IMR-90 (cell line): ENCODE measurements around the gene MGRN1. TPM values are rescaled to one million over a fixed set of nuclear protein-coding genes. Genes with fewer than 3 reads are reported as not detected.

Experiments used
- ATAC-seq: fragments of 200-7000 bp; cut with Tn5 transposase; 2 replicates; pipeline ENCODE4 v1.9.1; 2020; ENCODE audit warnings: low read depth, mild to moderate bottlenecking, moderate library complexity
- BruUV-seq: library from RNA; stranded (reverse); fragments of 400-500 nt; replicated peaks from 2 replicates; lab custom pipeline; 2021; lab: Mats Ljungman, UMichigan
- CTCF ChIA-PET: fragments of 300-600 bp; formaldehyde crosslinking; extraction: SDS; loops from one replicate; lab custom pipeline; 2021; ENCODE audit warnings: antibody characterized with exemption; lab: Yijun Ruan, JAX
- POLR2A ChIA-PET: fragments of 300-600 bp; sonication (Branson Sonifier 250); formaldehyde crosslinking; loops from one replicate; lab custom pipeline; 2022; ENCODE audit warnings: antibody characterized with exemption; ENCODE audit not compliant: unreplicated experiment; lab: Charles Lee
- DNase-seq: peaks from one replicate; pipeline ENCODE4 v3.0.0; 2013
- H2AFZ ChIP-seq: replicated peaks from 2 replicates; pipeline ENCODE3; 2013; ENCODE audit warnings: low read length, mild to moderate bottlenecking; ENCODE audit not compliant: poor library complexity
- H2AK5ac ChIP-seq: 2 replicates; pipeline ENCODE4 v1.6.1; 2013; ENCODE audit warnings: low read depth, low read length, inconsistent platforms
- H2AK9ac ChIP-seq: replicated peaks from 2 replicates; pipeline ENCODE3; 2013; ENCODE audit warnings: mild to moderate bottlenecking, low read depth, low read length, moderate library complexity; ENCODE audit not compliant: poor library complexity
- H2BK120ac ChIP-seq: 2 replicates; pipeline ENCODE4 v1.6.1; 2013; ENCODE audit warnings: low read depth, low read length, inconsistent platforms
- H2BK15ac ChIP-seq: 3 replicates; pipeline ENCODE4 v1.6.1; 2013; ENCODE audit warnings: low read depth, low read length, inconsistent platforms
- H2BK20ac ChIP-seq: 2 replicates; pipeline ENCODE4 v1.6.1; 2013; ENCODE audit warnings: low read depth, mild to moderate bottlenecking, inconsistent platforms, low read length, moderate library complexity
- H2BK5ac ChIP-seq: 2 replicates; pipeline ENCODE4 v1.6.1; 2013; ENCODE audit warnings: mild to moderate bottlenecking, low read depth, low read length, inconsistent platforms; ENCODE audit not compliant: poor library complexity, severe bottlenecking
- H3K14ac ChIP-seq: replicated peaks from 2 replicates; pipeline ENCODE4 v1.6.1; 2013; ENCODE audit warnings: low read depth, low read length, inconsistent platforms
- H3K18ac ChIP-seq: 2 replicates; pipeline ENCODE4 v1.6.1; 2013; ENCODE audit warnings: low read depth, low read length, control low read depth
- H3K23ac ChIP-seq: 2 replicates; pipeline ENCODE4 v1.6.1; 2013; ENCODE audit warnings: low read depth, low read length, inconsistent platforms
- H3K27ac ChIP-seq: 2 replicates; pipeline ENCODE4 v1.5.1; 2013; ENCODE audit warnings: mild to moderate bottlenecking, control low read depth, low read length; ENCODE audit not compliant: insufficient read depth
- H3K27me3 ChIP-seq: 2 replicates; pipeline ENCODE4 v1.6.1; 2013; ENCODE audit warnings: low read length; ENCODE audit not compliant: control insufficient read depth, insufficient read depth
- H3K36me3 ChIP-seq: 2 replicates; pipeline ENCODE4 v1.6.1; 2013; ENCODE audit warnings: low read length, mixed read lengths; ENCODE audit not compliant: control insufficient read depth, insufficient read depth
- H3K4ac ChIP-seq: 2 replicates; pipeline ENCODE4 v1.6.1; 2013; ENCODE audit warnings: low read depth, low read length, inconsistent platforms
- H3K4me1 ChIP-seq: 2 replicates; pipeline ENCODE4 v1.6.1; 2013; ENCODE audit warnings: low read length, mixed read lengths; ENCODE audit not compliant: control insufficient read depth, insufficient read depth
- H3K4me2 ChIP-seq: 2 replicates; pipeline ENCODE4 v1.6.1; 2013; ENCODE audit warnings: low read depth, mild to moderate bottlenecking, control low read depth, low read length, moderate library complexity
- H3K4me3 ChIP-seq: 2 replicates; pipeline ENCODE4 v1.5.1; 2013; ENCODE audit warnings: low read depth, mild to moderate bottlenecking, control low read depth, low read length, moderate library complexity; ENCODE audit not compliant: insufficient read depth
- H3K56ac ChIP-seq: 2 replicates; pipeline ENCODE4 v1.6.1; 2013; ENCODE audit warnings: low read length, inconsistent platforms; ENCODE audit not compliant: insufficient read depth; ENCODE audit errors: extremely low read depth
- H3K79me1 ChIP-seq, 2 experiments: 2 replicates each; pipeline ENCODE4 v1.6.1; 2013; ENCODE audit warnings: low read length in 2 of 2, inconsistent platforms in 1 of 2, low read depth in 1 of 2
- H3K9ac ChIP-seq: 2 replicates; pipeline ENCODE4 v1.6.1; 2013; ENCODE audit warnings: low read depth, low read length, control low read depth
- H3K9me1 ChIP-seq: 2 replicates; pipeline ENCODE4 v1.6.1; 2013; ENCODE audit warnings: low read length, inconsistent platforms; ENCODE audit not compliant: insufficient read depth
- H3K9me3 ChIP-seq: 2 replicates; pipeline ENCODE4 v1.6.1; 2013; ENCODE audit warnings: low read length; ENCODE audit not compliant: control insufficient read depth, insufficient read depth
- H4K20me1 ChIP-seq: 2 replicates; pipeline ENCODE4 v1.6.1; 2013; ENCODE audit warnings: low read length, inconsistent platforms; ENCODE audit not compliant: insufficient read depth
- H4K5ac ChIP-seq: 2 replicates; pipeline ENCODE4 v1.6.1; 2013; ENCODE audit warnings: mild to moderate bottlenecking, low read depth, low read length, control low read depth
- H4K8ac ChIP-seq, 2 experiments: 2 replicates each; pipeline ENCODE4 v1.6.1; 2013; ENCODE audit warnings: low read depth in 2 of 2, low read length in 2 of 2, control low read depth in 1 of 2, inconsistent platforms in 1 of 2
- H4K91ac ChIP-seq: 2 replicates; pipeline ENCODE4 v1.6.1; 2013; ENCODE audit warnings: low read depth, low read length, inconsistent platforms; ENCODE audit not compliant: insufficient read depth
- BHLHE40 ChIP-seq: fragments of 150-350 bp; IDR thresholded peaks from 2 replicates; pipeline ENCODE4 v1.6.1; 2016; ENCODE audit warnings: mild to moderate bottlenecking, low read depth, low read length
- CEBPB ChIP-seq: IDR thresholded peaks from 2 replicates; pipeline ENCODE4 v1.6.1; 2012; ENCODE audit warnings: low read depth, low read length, improper control_type of control experiment
- CHD1 ChIP-seq: IDR thresholded peaks from 2 replicates; pipeline ENCODE4 v1.6.1; 2012; ENCODE audit warnings: low read depth, low read length, improper control_type of control experiment
- CTCF ChIP-seq: conservative IDR thresholded peaks from 2 replicates; pipeline ENCODE4 v1.5.1; 2012; ENCODE audit warnings: mild to moderate bottlenecking, low read depth, low read length, improper control_type of control experiment
- FOS ChIP-seq: fragments of 150-350 bp; IDR thresholded peaks from 2 replicates; pipeline ENCODE4 v1.6.1; 2016; ENCODE audit warnings: low read depth, low read length
- MAFK ChIP-seq: IDR thresholded peaks from 2 replicates; pipeline ENCODE4 v1.6.1; 2012; ENCODE audit warnings: low read depth, low read length, improper control_type of control experiment
- MAZ ChIP-seq: IDR thresholded peaks from 2 replicates; pipeline ENCODE4 v1.6.1; 2012; ENCODE audit warnings: low read depth, mild to moderate bottlenecking, low read length, improper control_type of control experiment, moderate library complexity, borderline replicate concordance
- MXI1 ChIP-seq: IDR thresholded peaks from 2 replicates; pipeline ENCODE4 v1.6.1; 2012; ENCODE audit warnings: low read depth, mild to moderate bottlenecking, low read length, moderate library complexity, borderline replicate concordance
- NFE2L2 ChIP-seq: fragments of 150-350 bp; IDR thresholded peaks from 2 replicates; pipeline ENCODE4 v1.6.1; 2016; ENCODE audit warnings: low read depth, mild to moderate bottlenecking, low read length
- POLR2A ChIP-seq: IDR thresholded peaks from 2 replicates; pipeline ENCODE4 v1.6.1; 2012; ENCODE audit warnings: mild to moderate bottlenecking, low read depth, low read length
- RAD21 ChIP-seq: IDR thresholded peaks from 2 replicates; pipeline ENCODE4 v1.6.1; 2012; ENCODE audit warnings: low read length, improper control_type of control experiment
- RCOR1 ChIP-seq: IDR thresholded peaks from 2 replicates; pipeline ENCODE4 v1.6.1; 2012; ENCODE audit warnings: mild to moderate bottlenecking, low read length, improper control_type of control experiment; ENCODE audit not compliant: insufficient replicate concordance
- RFX5 ChIP-seq: IDR thresholded peaks from 2 replicates; pipeline ENCODE4 v1.8.0; 2012; ENCODE audit warnings: low read depth, mild to moderate bottlenecking, low read length, moderate library complexity
- SMC3 ChIP-seq: fragments of 150-350 bp; IDR thresholded peaks from 2 replicates; pipeline ENCODE4 v1.6.1; 2016; ENCODE audit warnings: low read depth, mild to moderate bottlenecking, antibody characterized with exemption, low read length, moderate library complexity
- USF2 ChIP-seq: fragments of 150-350 bp; IDR thresholded peaks from 2 replicates; pipeline ENCODE4 v1.6.1; 2017; ENCODE audit warnings: mild to moderate bottlenecking, antibody characterized with exemption, low read length, low read depth
- WGBS, 2 experiments: methylation state at CpG; one replicate each; pipeline versions ENCODE4 v1.1.5 to v1.1.7; 2013; ENCODE audit warnings: missing lambda C conversion rate in 2 of 2; ENCODE audit not compliant: insufficient read length in 1 of 2; ENCODE audit errors: extremely low coverage in 2 of 2; 5-methylcytosine and 5-hydroxymethylcytosine counted together
- dilution Hi-C: fragments of 300-500 bp; cut with HindIII; formaldehyde crosslinking; loops from one replicate; pipeline ENCODE4 v1.14.3; 2018; ENCODE audit warnings: low sequenced_read_pairs; ENCODE audit not compliant: unreplicated experiment
- in situ Hi-C: fragments of 300-500 bp; cut with MboI; formaldehyde crosslinking; loops from 3 replicates; pipeline ENCODE4 v1.14.3; 2019; ENCODE audit warnings: low sequenced_read_pairs, inconsistent platforms, mixed read lengths
- intact Hi-C: fragments of 100-400 bp; cut with micrococcal nuclease; formaldehyde crosslinking; loops from 2 replicates; pipeline ENCODE4 v1.10.0; 2022
- polyA plus RNA-seq, 3 experiments: library from polyadenylated mRNA; depleted of rRNA; stranded (reverse); fragments of >200 nt; gene quantifications; 2 replicates each; pipeline ENCODE4 v1.2.3, GENCODE V29; 2012; ENCODE audit warnings: low replicate concordance in 1 of 3
- total RNA-seq: library from RNA; depleted of rRNA; stranded (reverse); fragments of >200 nt; gene quantifications from 2 replicates; pipeline ENCODE4 v1.2.3, GENCODE V29; 2012
- TF ChIP-seq, protein P1 (sequence below): fragments of 150-350 bp; IDR thresholded peaks from 2 replicates; pipeline ENCODE4 v1.6.1; 2016; ENCODE audit warnings: low read depth, mild to moderate bottlenecking, low read length, moderate library complexity, borderline replicate concordance

The MGRN1 gene
- total and polyA plus RNA-seq, 2 of the 4 experiments (the other 2 are of a cell fraction), result 11.7 to 32.7 TPM

- no peak overlapping the region for H2BK120ac ChIP-seq
- H3K27me3 ChIP-seq, result no peaks in the 10 kb centered on the region
- ATAC-seq (no peak), DNase-seq (no peak)
- no peak overlapping the region for H4K91ac ChIP-seq
- H3K4me2 ChIP-seq, result no peak overlapping the region
- peaks cover 11 to 38% of the 10 kb centered on the region in 2 experiments for H3K79me1 ChIP-seq
- H3K4ac ChIP-seq, result no peak overlapping the region
- H2AK9ac ChIP-seq, result no peak overlapping the region
- H2AK5ac ChIP-seq, result no peak overlapping the region
- no peak overlapping the region for H3K4me3 ChIP-seq
- in situ Hi-C loops (no loop called here), dilution Hi-C loops (no loop called here), intact Hi-C loops (no loop called here)
- no peak overlapping the region for H3K9ac ChIP-seq
- no peak overlapping the region for H3K27ac ChIP-seq
- H2AFZ ChIP-seq, result no peak overlapping the region
- H3K56ac ChIP-seq, result no peak overlapping the region
- no peak overlapping the region for H2BK5ac ChIP-seq
- WGBS, 2 experiments, result 93% methylated on average over 6 of the region's 11 CpGs; no CpG with 5 or more reads in 1 of the 2 experiments
- no peaks in the 10 kb centered on the region for H3K9me3 ChIP-seq
- peaks cover 53% of the 10 kb centered on the region for H3K36me3 ChIP-seq
- TF ChIP-seq BHLHE40 (no peak), RFX5 (no peak), MXI1 (no peak), CHD1 (no peak), POLR2A (no peak), RCOR1 (no peak), MAZ (no peak), RAD21 (no peak), CTCF (no peak), MAFK (no peak), USF2 (no peak), CEBPB (no peak), FOS (no peak), NFE2L2 (no peak), SMC3 (no peak)
- TF ChIP-seq, protein P1, sequence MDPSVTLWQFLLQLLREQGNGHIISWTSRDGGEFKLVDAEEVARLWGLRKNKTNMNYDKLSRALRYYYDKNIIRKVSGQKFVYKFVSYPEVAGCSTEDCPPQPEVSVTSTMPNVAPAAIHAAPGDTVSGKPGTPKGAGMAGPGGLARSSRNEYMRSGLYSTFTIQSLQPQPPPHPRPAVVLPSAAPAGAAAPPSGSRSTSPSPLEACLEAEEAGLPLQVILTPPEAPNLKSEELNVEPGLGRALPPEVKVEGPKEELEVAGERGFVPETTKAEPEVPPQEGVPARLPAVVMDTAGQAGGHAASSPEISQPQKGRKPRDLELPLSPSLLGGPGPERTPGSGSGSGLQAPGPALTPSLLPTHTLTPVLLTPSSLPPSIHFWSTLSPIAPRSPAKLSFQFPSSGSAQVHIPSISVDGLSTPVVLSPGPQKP, result no peak
- H3K23ac ChIP-seq, result no peak overlapping the region
- CTCF ChIA-PET, result no interaction called here
- H3K18ac ChIP-seq, result no peak overlapping the region
- no peaks in the 10 kb centered on the region for H3K4me1 ChIP-seq
- no peak overlapping the region for H2BK20ac ChIP-seq
- BruUV-seq, result no TSS peak
- H4K8ac ChIP-seq, result no peak overlapping the region
- H4K20me1 ChIP-seq, result peaks cover 35% of the 10 kb centered on the region; the same call in 1 of the 2 replicates
- no peak overlapping the region for H2BK15ac ChIP-seq
- no peak overlapping the region for H3K14ac ChIP-seq
- POLR2A ChIA-PET, result no interaction called here
- no peak overlapping the region for H4K5ac ChIP-seq
- H3K9me1 ChIP-seq, result peaks cover 2% of the 10 kb centered on the region; the same call in 1 of the 2 replicates
Measured at GRCh38 chr16:4661661-4662060, 37.0 kb downstream of the MGRN1 start.
